DMS79 treated with DMSO at 0.1 percent for 48 hours (cell line): ENCODE data around the gene GTSE1.

Experiments used
- DNase-seq: peaks from one replicate; lab custom pipeline; 2025; lab: John Stamatoyannopoulos, UW

GTSE1 gene

DNA sequence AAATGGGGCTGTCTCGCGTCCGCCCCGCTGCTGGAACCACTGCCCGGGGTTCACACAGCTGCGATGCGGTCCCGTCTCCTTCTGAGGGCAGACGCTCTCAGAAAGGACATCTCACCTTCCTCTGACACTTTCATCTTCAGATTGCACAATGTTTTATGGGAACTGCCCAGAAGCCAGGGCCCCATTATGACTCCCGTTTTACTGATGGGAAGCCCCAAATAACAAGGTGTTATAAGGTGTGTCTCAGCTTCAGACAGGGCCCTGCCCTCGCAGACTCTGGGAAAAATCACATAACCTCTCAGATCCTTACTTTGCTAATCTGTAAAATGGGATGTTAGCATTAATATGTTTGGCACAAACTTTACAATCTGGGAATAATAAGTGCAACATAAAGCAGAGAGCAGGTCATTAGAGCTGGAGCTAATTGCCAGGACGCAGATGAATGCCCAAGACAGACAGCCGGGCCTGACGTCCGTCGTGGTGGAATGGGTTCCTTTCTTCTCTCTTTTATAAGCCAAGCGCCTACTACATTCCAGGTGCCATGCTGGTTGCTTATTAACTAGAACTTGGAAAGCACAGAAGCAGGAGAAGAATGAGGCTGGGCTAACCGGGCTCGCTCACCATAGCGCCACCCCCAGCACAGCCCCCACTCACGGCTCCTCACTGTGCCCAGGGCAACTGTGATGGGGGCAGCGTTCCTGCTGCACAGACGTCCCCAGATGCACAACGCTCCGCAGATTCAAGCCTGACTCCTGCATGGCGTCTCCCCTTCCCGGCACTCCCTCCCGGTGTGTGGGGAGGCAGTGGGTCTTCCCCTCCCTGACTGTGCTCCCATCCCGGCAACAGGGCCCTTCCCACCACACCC is 82.6 kb downstream of the GTSE1 start:
- DNase-seq = no peak

DNA sequence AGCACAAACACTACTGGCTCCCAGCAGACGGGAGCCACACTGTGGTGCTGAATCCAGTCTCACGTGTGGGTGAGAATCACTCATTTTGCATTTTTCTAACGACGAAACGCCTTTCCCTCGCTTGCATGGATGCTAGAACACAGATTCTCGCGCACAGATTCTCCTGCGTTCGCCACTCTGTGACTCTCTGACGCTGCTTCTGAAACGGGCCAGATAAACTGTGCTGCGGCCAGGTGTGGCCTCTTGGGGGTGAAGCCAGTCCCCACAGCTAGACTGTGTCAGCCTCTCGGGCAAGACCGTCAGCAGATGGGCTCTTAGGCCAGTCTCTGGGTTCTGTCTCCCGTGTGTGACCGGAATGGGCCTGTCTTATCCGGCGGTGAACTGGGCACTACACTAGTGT is 83.4 kb downstream of the GTSE1 start:
- no peak for DNase-seq
